ENCODE results near the gene XXYLT1.
"Not testable (repeated sequence)": the region's sequence is repeated elsewhere in the genome, so short reads cannot be mapped to it uniquely, and the experiment has no call there.

The XXYLT1 gene

DNA sequence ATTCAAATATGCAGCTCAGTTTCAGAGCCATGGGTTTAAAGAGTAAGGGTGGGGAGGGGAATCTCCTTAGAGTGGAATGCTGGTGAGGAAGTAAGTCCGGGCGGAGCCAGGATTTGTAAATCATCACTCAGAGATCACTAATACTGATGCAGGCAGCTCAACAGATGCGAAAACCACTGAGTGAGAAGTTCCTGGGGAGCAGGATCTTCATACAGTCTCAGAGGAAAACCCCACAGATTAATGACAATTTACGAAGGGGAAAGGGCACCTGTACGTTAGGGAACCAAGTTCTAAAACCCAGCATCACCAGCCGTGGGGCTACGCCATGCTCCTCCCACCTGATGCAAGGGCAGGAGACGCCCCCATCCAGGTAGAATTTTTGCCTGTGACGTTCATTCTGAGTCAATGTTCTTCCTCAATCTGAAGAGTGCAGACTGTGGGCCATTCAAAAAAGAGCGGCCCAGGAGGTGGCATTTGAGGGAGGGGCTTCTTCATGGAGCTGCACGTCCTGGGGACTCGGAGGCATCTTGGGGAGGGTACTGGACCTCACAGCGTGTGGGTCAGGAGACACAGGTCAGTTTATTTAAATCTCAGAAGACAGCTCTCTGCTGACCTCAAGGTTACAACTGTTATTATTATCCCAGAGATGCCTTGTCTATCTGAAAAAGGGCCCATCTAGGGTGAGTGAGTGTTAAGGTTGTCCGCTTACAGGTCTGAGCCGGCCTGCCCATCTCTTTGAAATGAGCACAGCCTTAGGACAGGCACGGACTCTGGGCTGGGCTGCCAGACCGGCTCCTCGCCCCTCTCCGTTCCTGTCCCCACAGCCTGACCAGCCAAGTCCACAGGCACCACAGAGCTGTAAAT lies 228.0 kb downstream of the XXYLT1 start:
- no peak for DNase-seq (ENCODE audit: low spot score)

DNA sequence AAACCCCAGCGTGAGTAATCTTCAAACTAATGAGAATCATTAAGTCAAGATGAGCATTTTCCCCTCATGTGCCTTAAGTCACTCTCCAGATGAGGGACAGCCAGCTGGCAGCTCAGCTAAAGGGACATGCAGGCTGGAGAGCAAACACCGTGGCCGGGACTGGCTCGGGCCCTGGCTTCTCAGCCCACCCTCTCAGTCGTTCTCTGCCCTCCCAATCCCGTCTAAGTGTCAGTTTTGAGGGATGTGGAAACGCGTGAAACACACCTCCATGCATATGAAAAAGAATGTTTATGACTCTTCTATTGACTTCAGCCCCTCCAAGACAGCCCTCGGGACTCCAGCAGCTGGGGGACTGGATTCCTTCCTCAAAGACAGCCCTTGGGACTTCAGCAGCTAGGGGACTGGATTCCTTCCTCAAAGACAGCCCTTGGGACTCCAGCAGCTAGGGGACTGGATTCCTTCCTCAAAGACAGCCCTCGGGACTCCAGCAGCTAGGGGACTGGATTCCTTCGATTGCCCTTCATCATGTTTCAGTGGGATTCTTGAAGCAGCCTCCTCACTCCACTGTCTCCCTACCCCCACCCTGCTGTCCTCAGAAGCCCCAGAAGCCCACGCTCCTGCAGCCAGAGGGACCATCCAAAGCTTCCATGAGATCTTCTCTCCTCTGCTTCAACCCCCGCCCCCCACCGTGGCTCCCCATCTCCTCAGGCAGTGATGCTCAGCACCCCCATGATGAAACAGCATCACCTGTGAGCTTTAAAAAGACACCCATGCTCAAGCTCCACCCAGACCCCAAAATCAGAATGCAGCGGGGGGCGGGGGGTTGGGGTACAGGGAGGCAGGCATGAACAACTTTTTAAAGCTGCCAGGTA lies 228.9 kb downstream of the XXYLT1 start:
- no peak for DNase-seq (ENCODE audit: low spot score)

DNA sequence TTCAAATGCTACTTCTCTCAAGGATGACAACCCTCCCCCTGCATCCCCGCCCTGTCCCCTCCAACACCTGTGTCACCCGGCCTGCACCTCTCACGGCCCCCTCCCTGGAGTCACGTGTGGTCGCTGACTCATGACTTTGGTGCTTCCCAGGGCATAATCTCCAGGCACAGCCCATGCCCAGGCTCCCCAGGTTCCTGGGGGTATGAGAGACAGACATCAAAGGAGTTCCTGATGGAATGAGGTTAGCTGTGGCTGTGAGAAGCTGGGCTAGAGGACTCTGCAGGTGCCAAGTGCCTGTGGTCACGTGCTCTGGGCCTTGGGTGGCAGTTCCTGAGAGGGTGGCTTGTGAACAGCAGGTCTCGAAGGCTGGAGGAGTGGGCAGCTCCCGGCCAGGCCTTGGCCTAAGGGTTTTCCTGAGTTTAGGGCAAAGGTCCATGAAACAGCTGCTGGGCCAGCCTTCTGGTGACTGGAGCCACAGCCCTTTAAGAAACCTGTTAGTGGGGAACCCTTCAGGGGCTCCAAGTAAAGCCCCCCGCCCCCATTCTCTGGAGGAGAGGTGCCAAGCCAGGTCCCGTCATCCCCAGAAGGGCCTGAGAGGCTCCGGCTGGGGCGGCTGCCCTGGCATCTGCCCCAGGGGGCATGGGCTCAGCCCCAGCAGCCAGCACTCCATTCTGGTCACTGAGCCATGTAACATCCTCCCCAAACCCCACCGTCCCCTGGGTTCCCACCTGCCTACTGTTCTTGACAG lies 230.0 kb downstream of the XXYLT1 start:
- no peak for DNase-seq (ENCODE audit: low spot score)

GRCh38 chr3:195040094-195040493 lies 230.9 kb downstream of the XXYLT1 start:
- no peak for DNase-seq (ENCODE audit: low spot score)

GRCh38 chr3:195039180-195039843 lies 231.6 kb downstream of the XXYLT1 start:
- no peak for DNase-seq (ENCODE audit: low spot score)

GRCh38 chr3:195038161-195038560 lies 232.8 kb downstream of the XXYLT1 start:
- no peak for DNase-seq (ENCODE audit: low spot score)

- not testable (repeated sequence) for DNase-seq (ENCODE audit: low spot score)
Observed at GRCh38 chr3:195037586-195037985, 233.4 kb downstream of the XXYLT1 start.

- no peak for DNase-seq (ENCODE audit: low spot score)
Observed at GRCh38 chr3:195036974-195037373, 234.0 kb downstream of the XXYLT1 start.

- DNase-seq (ENCODE audit: low spot score) = no peak
Observed at GRCh38 chr3:195036574-195036973, 234.4 kb downstream of the XXYLT1 start.

GRCh38 chr3:195036203-195036505 lies 234.8 kb downstream of the XXYLT1 start:
- DNase-seq (ENCODE audit: low spot score) = no peak

DNA sequence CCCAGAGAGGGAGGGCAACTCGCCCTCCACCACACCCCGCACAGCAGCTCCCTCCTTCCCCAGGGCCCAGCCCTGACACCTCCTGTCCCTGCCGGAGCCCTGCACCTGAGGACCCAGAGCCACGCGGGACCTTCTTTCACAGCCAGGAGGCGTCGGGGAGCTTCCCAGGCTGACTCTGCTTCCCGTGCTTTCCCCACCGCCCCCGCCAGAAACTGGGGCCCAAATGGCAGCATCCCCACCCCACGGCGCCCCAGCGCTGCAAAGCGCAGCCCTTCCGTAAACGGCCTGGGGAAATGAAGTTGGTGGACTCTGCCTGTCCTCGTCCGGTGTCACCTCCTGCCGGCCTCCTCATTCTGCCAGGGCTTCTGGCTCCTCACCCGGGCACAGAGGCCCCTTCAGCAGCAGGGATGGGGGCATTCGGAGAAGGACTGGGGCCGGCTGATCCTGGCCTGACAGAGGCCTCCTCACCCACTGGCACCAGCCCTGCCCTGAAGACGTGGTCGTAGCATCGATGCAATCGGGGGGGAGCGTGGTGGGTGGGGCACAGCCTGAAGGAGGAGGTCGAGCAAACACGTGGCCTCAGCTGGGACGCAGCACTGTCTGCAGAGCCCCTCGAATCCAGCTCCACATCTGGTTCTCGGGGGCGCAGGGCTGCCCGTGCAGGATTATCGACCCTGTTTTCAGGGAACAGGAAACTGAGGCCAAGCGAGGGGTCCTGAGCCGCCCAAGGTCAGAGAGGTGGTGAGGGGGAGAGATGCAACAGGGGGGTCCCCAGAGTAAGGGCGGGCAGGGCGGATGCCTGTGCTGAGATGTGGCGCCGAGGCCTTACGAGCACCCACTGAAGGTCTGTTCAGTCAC lies 235.4 kb downstream of the XXYLT1 start:
- no peak for DNase-seq (ENCODE audit: low spot score)

DNA sequence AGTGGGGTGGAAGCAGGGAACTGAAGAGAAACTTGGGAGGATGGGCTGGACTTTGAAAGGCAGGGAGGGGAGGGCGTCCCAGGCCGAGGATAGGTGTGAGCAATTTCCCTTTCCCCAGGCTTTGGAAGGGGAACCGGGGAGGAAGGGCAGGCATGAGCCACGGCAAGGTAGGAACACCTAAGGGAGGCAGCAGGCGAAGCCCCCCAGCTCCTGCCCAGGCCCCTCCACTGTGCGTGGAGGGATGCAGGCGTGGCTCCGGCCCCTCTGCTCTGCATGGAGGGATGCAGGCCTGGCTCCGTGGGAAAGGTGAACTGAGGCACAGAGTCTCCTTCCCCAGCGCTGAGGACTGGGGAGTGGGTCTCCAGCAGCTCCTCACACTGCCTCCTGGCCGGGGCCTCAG lies 236.4 kb downstream of the XXYLT1 start:
- no peak for DNase-seq (ENCODE audit: low spot score)

DNA sequence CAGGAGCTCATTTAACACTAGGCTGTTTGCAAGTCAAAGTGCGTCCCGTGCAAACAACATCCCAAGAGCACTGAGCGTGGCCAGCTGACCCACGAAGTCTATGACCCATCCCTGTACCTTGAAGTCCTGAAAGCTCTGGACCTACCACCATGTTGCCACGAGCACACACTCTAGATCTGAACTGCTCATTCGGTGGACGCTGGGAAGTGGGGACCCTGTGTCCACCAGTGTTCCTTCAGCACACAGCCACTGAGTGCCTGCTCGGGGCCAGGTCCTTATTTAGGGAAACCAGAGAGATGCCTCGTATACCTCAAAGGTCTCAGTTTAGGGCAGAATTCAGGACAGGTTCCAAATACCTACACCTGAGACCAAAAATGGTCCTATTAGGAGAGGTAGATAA lies 236.9 kb downstream of the XXYLT1 start:
- no peak for DNase-seq (ENCODE audit: low spot score)

- DNase-seq (ENCODE audit: low spot score) = no peak
Observed at GRCh38 chr3:195033531-195034091, 237.3 kb downstream of the XXYLT1 start.

DNA sequence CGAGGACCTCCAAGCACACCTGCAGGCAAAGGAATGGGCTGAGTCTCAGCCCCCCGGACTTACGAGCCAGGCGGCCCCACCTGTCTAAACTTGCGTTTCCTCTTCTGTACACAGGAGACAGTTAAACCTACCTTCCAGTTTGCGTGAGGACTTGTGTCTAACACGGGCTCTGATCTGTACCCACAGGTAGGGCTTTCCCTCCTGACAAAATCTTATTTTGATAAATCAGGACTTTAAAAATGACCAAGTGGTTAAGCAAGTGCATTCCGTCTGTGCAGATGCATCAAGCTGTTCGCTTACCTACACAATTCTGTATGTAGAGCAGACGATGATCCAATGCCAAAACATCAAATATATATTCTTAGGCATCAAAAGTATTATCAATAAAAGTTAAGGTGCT lies 238.0 kb downstream of the XXYLT1 start:
- DNase-seq (ENCODE audit: low spot score) = no peak

DNA sequence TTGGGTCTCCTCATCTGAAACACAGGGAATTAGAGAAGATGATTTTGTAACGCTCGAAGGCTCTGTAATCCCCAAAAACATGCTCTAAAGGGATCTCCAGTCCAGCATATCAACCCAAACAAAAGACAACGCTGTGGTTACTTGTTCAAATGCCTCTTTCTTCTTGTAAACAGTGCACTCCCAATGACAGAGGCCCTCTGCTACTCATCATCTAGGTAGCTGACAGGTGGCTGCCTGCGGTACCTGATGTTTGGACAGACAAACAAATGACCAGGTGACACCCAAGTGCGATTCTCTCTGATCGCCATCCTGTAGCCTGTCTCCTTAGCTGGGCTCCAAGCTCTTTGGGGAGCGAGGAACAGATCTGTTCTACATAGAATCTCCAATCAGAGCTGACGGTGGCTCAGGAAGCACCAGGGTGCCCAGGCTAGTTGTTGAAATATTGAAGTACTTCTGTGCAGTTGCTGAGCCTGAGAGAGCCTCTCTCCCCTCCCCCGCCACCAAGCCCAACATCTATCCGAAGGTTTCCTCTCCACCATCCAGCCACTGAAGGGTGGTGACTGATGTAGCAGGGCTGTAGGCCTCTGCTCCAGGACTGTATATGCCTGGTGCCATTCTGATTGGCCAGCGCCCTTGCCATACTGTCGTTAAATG lies 238.7 kb downstream of the XXYLT1 start:
- no peak for DNase-seq (ENCODE audit: low spot score)

GRCh38 chr3:195031574-195032003 lies 239.4 kb downstream of the XXYLT1 start:
- no peak for DNase-seq (ENCODE audit: low spot score)

GRCh38 chr3:195030791-195031321 lies 240.1 kb downstream of the XXYLT1 start:
- DNase-seq (ENCODE audit: low spot score) = no peak

GRCh38 chr3:195028877-195029606 lies 241.9 kb downstream of the XXYLT1 start:
- DNase-seq (ENCODE audit: low spot score) = no peak

Measured in hematopoietic multipotent progenitor cell treated with erythropoietin and hydrocortisone succinate and interleukin-3 and kit ligand, for 15 days (in vitro differentiated cells).